Memory B cell (primary cell): ENCODE data around the gene EMD.

Source experiments
- ATAC-seq: fragments of 150-1000 bp; cut with Tn5 transposase; 2 replicates; pipeline ENCODE4 v1.10.0; 2021; ENCODE audit warnings: low read depth, mild to moderate bottlenecking, moderate library complexity
- DNase-seq, 2 donors: peaks; one replicate each; pipeline ENCODE4 v3.0.0; 2022; ENCODE audit warnings: low spot score in 2 of 2
- H3K27ac Mint-ChIP-seq: one replicate; pipeline ENCODE4 v1.8.0; 2022; ENCODE audit warnings: mild to moderate bottlenecking, moderate library complexity, mixed read lengths
- H3K27me3 Mint-ChIP-seq: one replicate; pipeline ENCODE4 v1.8.0; 2022; ENCODE audit warnings: mixed read lengths
- H3K36me3 Mint-ChIP-seq: one replicate; pipeline ENCODE4 v1.8.0; 2022; ENCODE audit warnings: mild to moderate bottlenecking, mixed read lengths
- H3K4me1 Mint-ChIP-seq: one replicate; pipeline ENCODE4 v1.8.0; 2022; ENCODE audit warnings: mixed read lengths
- H3K4me3 Mint-ChIP-seq: one replicate; pipeline ENCODE4 v1.8.0; 2022; ENCODE audit warnings: mild to moderate bottlenecking, moderate library complexity, mixed read lengths
- H3K9me3 Mint-ChIP-seq: one replicate; pipeline ENCODE4 v1.8.0; 2022; ENCODE audit warnings: mixed read lengths

Gene EMD

GRCh38 chrX:154362085-154362742 is 16.9 kb upstream of the EMD start:
- Mint-ChIP-seq H3K27me3 (no peaks in the 10 kb centered on the region), H3K9me3 (no peaks in the 10 kb centered on the region), H3K4me3 (no peak overlapping the region), H3K4me1 (no peaks in the 10 kb centered on the region), H3K27ac (no peak overlapping the region), H3K36me3 (peaks cover 10% of the 10 kb centered on the region)
- DNase-seq (no peak), ATAC-seq (no peak)

GRCh38 chrX:154363706-154364439 is 15.2 kb upstream of the EMD start:
- H3K27ac Mint-ChIP-seq = no peak overlapping the region
- no peak for ATAC-seq
- H3K9me3 Mint-ChIP-seq = no peaks in the 10 kb centered on the region
- H3K4me1 Mint-ChIP-seq = peaks cover 4% of the 10 kb centered on the region
- H3K27me3 Mint-ChIP-seq = no peaks in the 10 kb centered on the region
- DNase-seq = no peak
- H3K4me3 Mint-ChIP-seq = no peak overlapping the region
- peaks cover 8% of the 10 kb centered on the region for H3K36me3 Mint-ChIP-seq

DNA sequence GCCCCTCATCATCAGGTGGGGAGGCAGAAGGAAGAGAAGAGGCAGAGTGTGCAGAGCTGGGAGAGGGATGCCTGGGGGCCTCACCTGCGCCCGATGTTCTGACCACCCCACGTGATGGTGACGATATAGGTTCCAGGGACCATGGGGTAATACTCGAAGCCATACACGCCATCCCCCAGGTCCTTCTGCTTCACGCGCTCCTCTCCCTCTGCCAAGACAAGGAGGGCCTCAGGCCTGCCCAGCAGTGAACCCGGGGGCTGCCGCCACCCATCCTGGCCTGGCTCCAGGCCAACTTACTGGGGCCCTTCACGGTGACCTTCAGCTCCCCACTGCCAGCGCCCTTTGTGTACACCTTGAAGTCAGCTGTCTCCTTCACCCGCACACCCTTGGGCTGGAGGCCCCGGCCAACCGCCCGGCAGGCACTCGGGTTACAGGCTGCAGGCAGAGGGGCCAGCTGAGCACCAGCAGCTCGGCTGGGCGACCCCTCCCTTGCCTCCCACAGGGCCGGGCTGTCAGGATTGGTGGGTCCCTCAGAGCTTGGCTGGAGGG is 14.0 kb upstream of the EMD start:
- Mint-ChIP-seq H3K27me3 (no peaks in the 10 kb centered on the region), H3K4me1 (peaks cover 4% of the 10 kb centered on the region), H3K9me3 (no peaks in the 10 kb centered on the region), H3K36me3 (peaks cover 8% of the 10 kb centered on the region), H3K4me3 (no peak overlapping the region), H3K27ac (peak overlapping the region; percentile 79)
- ATAC-seq (no peak), DNase-seq (no peak)

GRCh38 chrX:154365997-154366665 is 13.0 kb upstream of the EMD start:
- no peak for ATAC-seq
- Mint-ChIP-seq H3K4me3 (no peak overlapping the region), H3K9me3 (no peaks in the 10 kb centered on the region), H3K36me3 (peaks cover 6% of the 10 kb centered on the region), H3K4me1 (peaks cover 4% of the 10 kb centered on the region), H3K27ac (peak overlapping the region; percentile 79), H3K27me3 (no peaks in the 10 kb centered on the region)
- DNase-seq = no peak

GRCh38 chrX:154366666-154367055 is 12.4 kb upstream of the EMD start:
- no peak overlapping the region for H3K4me3 Mint-ChIP-seq
- H3K4me1 Mint-ChIP-seq = peaks cover 4% of the 10 kb centered on the region
- no peaks in the 10 kb centered on the region for H3K9me3 Mint-ChIP-seq
- H3K27ac Mint-ChIP-seq = peak overlapping the region; percentile 69
- ATAC-seq = no peak
- no peak for DNase-seq
- no peaks in the 10 kb centered on the region for H3K27me3 Mint-ChIP-seq
- peaks cover 6% of the 10 kb centered on the region for H3K36me3 Mint-ChIP-seq

GRCh38 chrX:154367474-154368308 is 11.4 kb upstream of the EMD start:
- Mint-ChIP-seq H3K36me3 (peaks cover 6% of the 10 kb centered on the region), H3K27ac (peak overlapping the region; percentile 97), H3K27me3 (no peaks in the 10 kb centered on the region), H3K4me1 (peaks cover 10% of the 10 kb centered on the region), H3K4me3 (peak overlapping the region; percentile 93), H3K9me3 (no peaks in the 10 kb centered on the region)
- ATAC-seq (no peak), DNase-seq (no peak)

- peak overlapping the region; percentile 97 for H3K27ac Mint-ChIP-seq
- peaks cover 4% of the 10 kb centered on the region for H3K36me3 Mint-ChIP-seq
- ATAC-seq = peak; percentile 70
- DNase-seq = peak; percentile 67 to 82
- peaks cover 10% of the 10 kb centered on the region for H3K4me1 Mint-ChIP-seq
- no peaks in the 10 kb centered on the region for H3K9me3 Mint-ChIP-seq
- H3K27me3 Mint-ChIP-seq = no peaks in the 10 kb centered on the region
- H3K4me3 Mint-ChIP-seq = peak overlapping the region; percentile 93
Observed at GRCh38 chrX:154368630-154369448, 10.3 kb upstream of the EMD start.

DNA sequence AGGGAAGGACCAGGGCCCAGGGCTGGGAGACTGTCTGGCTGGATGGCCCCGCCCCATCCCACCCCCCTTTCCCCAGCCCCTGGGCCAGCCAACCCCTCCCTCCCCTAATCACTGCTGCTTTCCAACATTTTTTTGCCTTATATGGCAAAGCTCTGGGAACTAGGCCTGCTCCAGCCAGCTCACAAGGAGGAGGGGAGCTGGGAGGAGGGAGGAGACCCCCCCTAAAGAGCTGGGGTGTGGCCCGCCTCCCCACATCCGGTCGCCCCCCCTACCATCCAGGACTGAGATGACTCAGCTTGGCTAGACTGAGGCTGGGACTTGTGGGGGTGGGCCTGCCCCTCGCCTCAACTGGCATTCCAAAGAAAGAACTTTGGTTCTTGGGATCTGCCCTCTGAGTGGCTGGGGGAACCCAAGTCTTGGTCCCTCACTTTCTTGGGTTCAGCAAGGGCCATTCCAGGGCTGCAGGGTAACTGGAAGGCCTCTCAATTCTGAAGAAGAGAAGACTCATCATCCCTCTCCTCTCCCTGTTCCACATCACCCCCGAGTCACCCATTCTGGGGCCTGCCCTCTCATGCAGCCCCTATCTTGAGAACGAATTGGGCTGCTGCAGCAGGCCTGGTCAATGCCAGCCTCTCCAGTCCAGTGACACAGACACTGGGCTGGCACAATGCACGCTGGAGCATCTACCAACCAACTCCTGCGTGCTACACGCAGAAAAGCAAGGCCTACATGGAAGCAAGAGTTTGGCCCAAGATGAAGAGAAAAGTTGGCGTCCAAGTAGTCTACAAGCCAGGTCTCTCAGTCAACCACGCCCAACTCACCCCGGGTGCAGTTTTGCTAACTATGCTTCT is 9.4 kb upstream of the EMD start:
- H3K4me1 Mint-ChIP-seq = peaks cover 10% of the 10 kb centered on the region
- H3K9me3 Mint-ChIP-seq = no peaks in the 10 kb centered on the region
- H3K27ac Mint-ChIP-seq = peak overlapping the region; percentile 97
- H3K36me3 Mint-ChIP-seq = peaks cover 4% of the 10 kb centered on the region
- peak overlapping the region; percentile 93 for H3K4me3 Mint-ChIP-seq
- H3K27me3 Mint-ChIP-seq = no peaks in the 10 kb centered on the region
- DNase-seq (no peak), ATAC-seq (no peak)

DNA sequence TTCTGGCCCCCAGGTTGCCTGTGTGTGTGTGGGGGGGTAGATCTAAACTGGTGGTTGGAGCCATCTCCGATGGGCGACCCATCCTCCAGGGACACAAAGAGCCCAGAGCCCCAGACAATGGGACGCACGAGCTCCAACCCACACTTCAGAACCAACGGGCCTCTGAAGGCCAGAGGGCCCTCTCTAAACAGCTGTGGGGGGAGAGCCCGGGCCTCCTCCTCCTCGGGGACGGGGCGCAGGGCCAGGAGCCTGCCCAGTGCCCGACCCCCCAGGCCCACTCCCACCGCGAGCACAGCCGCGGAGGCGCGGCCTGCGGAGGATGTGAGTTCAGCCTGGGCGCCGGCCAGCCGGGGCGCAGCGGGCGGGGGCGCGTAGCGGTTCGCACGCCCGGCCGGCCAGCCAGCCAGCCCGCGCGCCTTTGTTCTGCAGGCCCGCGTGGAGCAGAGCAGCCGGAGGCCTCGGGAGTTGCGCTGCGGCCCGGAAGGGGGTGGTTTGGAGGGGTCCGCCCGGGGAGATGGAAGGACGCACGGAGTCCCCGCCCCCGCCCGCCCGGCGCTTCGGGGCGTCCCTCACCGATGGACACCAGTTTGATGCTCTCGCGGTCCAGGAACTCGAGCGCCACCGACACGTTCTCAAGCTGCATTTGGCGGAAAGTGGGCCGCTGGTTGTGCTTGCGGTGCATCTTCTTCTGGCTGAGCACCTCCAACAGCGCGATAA is 8.6 kb upstream of the EMD start:
- peak overlapping the region; percentile 93 for H3K4me3 Mint-ChIP-seq
- peaks cover 4% of the 10 kb centered on the region for H3K36me3 Mint-ChIP-seq
- peaks cover 10% of the 10 kb centered on the region for H3K4me1 Mint-ChIP-seq
- peak overlapping the region; percentile 97 for H3K27ac Mint-ChIP-seq
- no peak for DNase-seq
- H3K27me3 Mint-ChIP-seq = no peaks in the 10 kb centered on the region
- no peak for ATAC-seq
- no peaks in the 10 kb centered on the region for H3K9me3 Mint-ChIP-seq

DNA sequence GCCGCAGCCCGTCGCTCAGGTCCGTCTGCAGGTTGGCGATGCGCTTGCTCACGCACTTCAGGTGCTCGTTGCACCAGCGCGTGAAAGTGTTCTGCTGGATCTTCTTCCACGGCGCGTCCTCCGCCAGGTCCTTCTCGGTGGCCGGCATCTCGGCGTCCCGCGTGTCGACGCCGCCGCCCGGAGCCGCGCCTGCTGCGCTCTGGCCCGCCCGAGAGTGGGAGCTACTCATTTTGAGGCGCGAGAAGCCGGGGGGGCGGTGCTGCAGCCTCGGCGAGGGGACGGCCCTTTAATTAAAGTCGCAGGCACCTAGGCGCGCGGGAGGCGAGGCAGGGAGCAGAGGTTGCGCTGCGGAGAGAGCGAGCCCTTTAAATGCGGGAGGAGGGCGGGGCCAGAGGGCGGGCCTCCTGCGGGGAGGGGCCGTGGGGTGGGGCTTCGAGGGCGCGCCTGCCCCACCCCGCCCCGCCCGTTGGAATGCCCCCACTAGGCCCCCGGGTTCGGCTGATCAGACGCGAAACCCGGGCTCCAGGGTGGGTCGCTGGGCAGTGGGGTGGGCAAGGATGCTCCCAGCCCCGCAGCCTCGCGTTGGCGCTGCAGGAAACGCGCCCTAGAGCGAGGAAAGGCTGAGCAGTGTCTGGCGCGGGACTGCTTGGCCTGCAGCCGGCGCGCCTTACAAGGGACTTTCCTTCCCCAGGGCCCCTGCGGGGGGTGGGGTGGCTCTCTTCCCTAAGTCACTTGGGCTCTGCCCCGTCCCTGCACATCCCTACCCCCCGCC is 7.9 kb upstream of the EMD start:
- peak; percentile 70 to 85 for DNase-seq
- H3K27ac Mint-ChIP-seq = peak overlapping the region; percentile 87
- peaks cover 4% of the 10 kb centered on the region for H3K36me3 Mint-ChIP-seq
- no peaks in the 10 kb centered on the region for H3K9me3 Mint-ChIP-seq
- peak; percentile 65 for ATAC-seq
- H3K4me3 Mint-ChIP-seq = peak overlapping the region; percentile 93
- peaks cover 10% of the 10 kb centered on the region for H3K4me1 Mint-ChIP-seq
- H3K27me3 Mint-ChIP-seq = no peaks in the 10 kb centered on the region

DNA sequence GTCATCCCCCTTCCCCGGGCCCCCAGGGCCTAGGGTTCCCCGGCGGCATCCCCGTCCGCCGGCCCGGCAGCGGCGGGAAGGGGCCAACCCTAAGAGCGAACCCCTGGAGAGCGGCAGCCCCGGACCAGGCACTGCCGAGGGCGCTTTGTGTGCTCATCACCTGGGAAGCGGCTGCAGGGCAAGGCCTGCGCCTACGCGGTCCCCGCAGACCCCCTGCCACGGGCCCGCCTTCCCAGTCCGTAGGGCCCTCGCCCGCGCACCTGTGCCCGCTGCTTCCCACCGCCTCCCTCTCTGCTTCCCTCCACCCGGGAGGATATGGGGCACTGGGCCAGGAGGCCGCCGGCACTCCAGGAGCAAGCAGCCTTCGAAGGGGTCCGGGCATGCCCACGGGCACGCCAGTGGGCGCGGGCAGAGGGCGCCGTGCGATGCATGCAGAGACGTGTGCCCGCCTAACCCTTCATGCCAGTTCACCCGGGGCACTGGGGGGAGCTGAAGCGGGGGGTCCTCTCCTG is 7.2 kb upstream of the EMD start:
- H3K27me3 Mint-ChIP-seq = no peaks in the 10 kb centered on the region
- ATAC-seq = no peak
- peak overlapping the region; percentile 72 for H3K27ac Mint-ChIP-seq
- H3K36me3 Mint-ChIP-seq = peaks cover 4% of the 10 kb centered on the region
- peak overlapping the region; percentile 93 for H3K4me3 Mint-ChIP-seq
- no peak for DNase-seq
- H3K4me1 Mint-ChIP-seq = peaks cover 10% of the 10 kb centered on the region
- H3K9me3 Mint-ChIP-seq = no peaks in the 10 kb centered on the region
